Measurements from ENCODE around the gene INPP5A.

Gene INPP5A

DNA sequence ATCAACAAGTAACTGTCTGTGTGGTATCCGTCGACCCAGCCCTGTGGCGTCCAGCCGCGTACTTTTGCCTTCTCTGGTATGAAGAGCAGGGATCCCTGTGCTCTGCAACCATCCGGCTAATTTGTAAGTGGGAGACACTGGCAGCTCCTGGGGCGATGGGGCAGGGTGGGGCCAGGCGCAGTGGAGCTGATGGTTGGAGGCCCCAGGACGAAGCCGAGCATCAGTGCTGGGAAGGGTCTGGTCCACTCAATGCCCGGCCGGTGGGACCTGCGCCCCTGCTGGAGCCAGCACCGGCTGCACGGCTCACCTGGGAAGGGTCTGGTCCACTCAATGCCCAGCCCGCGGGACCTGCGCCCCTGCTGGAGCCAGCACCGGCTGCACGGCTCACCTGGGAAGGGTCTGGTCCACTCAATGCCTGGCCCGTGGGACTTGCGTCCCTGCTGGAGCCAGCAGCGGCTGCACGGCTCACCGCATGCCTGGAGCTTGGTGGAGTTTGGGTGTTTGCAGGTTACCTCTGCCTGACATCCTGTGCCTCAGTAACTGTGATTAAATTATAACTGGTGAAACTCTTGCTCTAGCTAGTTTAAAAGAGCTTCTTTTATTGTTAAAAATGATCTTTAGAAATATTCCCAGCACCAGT, 152.3 kb downstream of the INPP5A start:
- Histone ChIP-seq H3F3A (ENCODE audit: low read depth) (no peaks in the 10 kb centered on the region), H3K4me1 (ENCODE audit: insufficient read depth, low read length, poor library complexity, severe bottlenecking) (peaks cover 11% of the 10 kb centered on the region), H3K4me3 (ENCODE audit: low read length, poor library complexity, severe bottlenecking) (no peak overlapping the region), H3K36me3 (ENCODE audit: insufficient read depth, low read length) (peaks cover 19% of the 10 kb centered on the region; the same call in 1 of the 2 replicates), H3K9me2 (replicated peaks; ENCODE audit: low read depth, low read length) (no peaks in the 10 kb centered on the region), H2AFZ (ENCODE audit: low read length) (no peak overlapping the region), H3K27me3 (ENCODE audit: insufficient read depth, low read length, poor library complexity, severe bottlenecking) (no peaks in the 10 kb centered on the region), H4K20me1 (ENCODE audit: insufficient read depth, low read length, poor library complexity, severe bottlenecking) (peaks cover 4% of the 10 kb centered on the region), H3K9ac (ENCODE audit: low read depth, low read length, poor library complexity, severe bottlenecking) (no peak overlapping the region), H3K4me2 (ENCODE audit: low read depth, low read length, poor library complexity, severe bottlenecking) (no peak overlapping the region), H3K9me3 (ENCODE audit: insufficient read depth, low read depth, low read length) (no peaks in the 10 kb centered on the region; the same call in 1 of the 2 replicates), H3K79me2 (ENCODE audit: insufficient read depth, low read length) (peaks cover 8% of the 10 kb centered on the region; the same call in 1 of the 2 replicates)
- TF ChIP-seq CTCF (conservative IDR thresholded peaks at IDR 0.05; ENCODE audit: low read length) (no peak), EZH2phosphoT487 (IDR thresholded peaks at IDR 0.05; ENCODE audit: borderline replicate concordance) (no peak)

- peaks cover 19% of the 10 kb centered on the region; the same call in 1 of the 2 replicates for H3K36me3 ChIP-seq (ENCODE audit: insufficient read depth, low read length)
- TF ChIP-seq CTCF (conservative IDR thresholded peaks at IDR 0.05; ENCODE audit: low read length) (no peak), EZH2phosphoT487 (IDR thresholded peaks at IDR 0.05; ENCODE audit: borderline replicate concordance) (no peak)
Measured at GRCh38 chr10:132690401-132690800, 152.8 kb downstream of the INPP5A start.

DNA sequence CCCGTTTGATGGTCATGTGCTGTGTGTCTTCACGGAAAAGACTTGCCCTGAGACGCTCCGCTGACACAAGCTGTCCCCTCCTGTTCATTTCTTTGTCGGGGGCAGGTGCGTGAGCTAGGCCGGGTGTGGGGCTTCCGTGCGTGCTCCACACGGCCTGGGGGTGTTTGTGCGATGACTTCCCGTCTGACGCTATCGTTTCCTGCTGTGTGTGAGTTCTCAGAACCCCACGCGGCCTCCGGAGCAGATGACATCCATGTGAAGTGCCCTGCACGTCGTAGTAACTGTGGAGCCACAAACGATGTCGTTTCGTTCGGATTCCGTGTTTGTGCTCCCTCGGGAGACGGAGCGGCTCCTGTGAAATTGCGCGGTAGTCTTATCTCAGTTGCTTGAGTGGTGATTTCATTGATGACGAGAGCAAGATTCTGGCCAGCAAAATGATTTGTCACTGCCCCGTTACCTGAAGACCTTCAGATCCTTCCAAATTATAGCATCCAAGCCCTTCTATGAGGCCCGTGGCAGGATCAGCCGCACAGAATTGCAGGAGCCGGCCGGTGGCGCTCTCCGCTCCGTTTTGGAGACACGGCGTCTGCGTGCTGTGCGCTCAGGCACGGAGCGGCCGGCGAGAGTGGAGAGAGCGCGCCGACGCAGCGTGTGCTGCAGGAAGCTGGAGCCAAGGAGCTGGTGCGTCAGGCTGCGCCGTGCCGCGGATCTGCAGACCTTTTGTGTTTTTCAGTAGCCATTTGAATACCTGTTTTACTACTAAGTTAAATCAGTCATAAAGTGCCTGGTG, 153.4 kb downstream of the INPP5A start:
- TF ChIP-seq EZH2phosphoT487 (IDR thresholded peaks at IDR 0.05; ENCODE audit: borderline replicate concordance) (no peak), CTCF (conservative IDR thresholded peaks at IDR 0.05; ENCODE audit: low read length) (no peak)
- Histone ChIP-seq H3K79me2 (ENCODE audit: insufficient read depth, low read length) (peaks cover 5% of the 10 kb centered on the region; the same call in 1 of the 2 replicates), H4K20me1 (ENCODE audit: insufficient read depth, low read length, poor library complexity, severe bottlenecking) (no peaks in the 10 kb centered on the region)

More at GRCh38 chr10:132690401-132690800, 152.8 kb downstream of the INPP5A start:
- no peaks in the 10 kb centered on the region for H3K27me3 ChIP-seq (ENCODE audit: insufficient read depth, low read length, poor library complexity, severe bottlenecking)
- H3K9me3 ChIP-seq (ENCODE audit: insufficient read depth, low read depth, low read length): peaks cover 5% of the 10 kb centered on the region
- no peaks in the 10 kb centered on the region for H3K9me2 ChIP-seq (replicated peaks; ENCODE audit: low read depth, low read length)
- no peaks in the 10 kb centered on the region for H3F3A ChIP-seq (ENCODE audit: low read depth)
- H3K4me3 ChIP-seq (ENCODE audit: low read length, poor library complexity, severe bottlenecking): no peak overlapping the region
- H3K4me2 ChIP-seq (ENCODE audit: low read depth, low read length, poor library complexity, severe bottlenecking): no peak overlapping the region
- H3K9ac ChIP-seq (ENCODE audit: low read depth, low read length, poor library complexity, severe bottlenecking): no peak overlapping the region
- peaks cover 3% of the 10 kb centered on the region for H4K20me1 ChIP-seq (ENCODE audit: insufficient read depth, low read length, poor library complexity, severe bottlenecking)
- H3K4me1 ChIP-seq (ENCODE audit: insufficient read depth, low read length, poor library complexity, severe bottlenecking): peaks cover 6% of the 10 kb centered on the region
- peaks cover 8% of the 10 kb centered on the region; the same call in 1 of the 2 replicates for H3K79me2 ChIP-seq (ENCODE audit: insufficient read depth, low read length)
- no peak overlapping the region for H2AFZ ChIP-seq (ENCODE audit: low read length)

More for the DNA sequence above, 153.4 kb downstream of the INPP5A start:
- Histone ChIP-seq H3K4me2 (ENCODE audit: low read depth, low read length, poor library complexity, severe bottlenecking) (no peak overlapping the region), H3K9ac (ENCODE audit: low read depth, low read length, poor library complexity, severe bottlenecking) (no peak overlapping the region), H3K9me3 (ENCODE audit: insufficient read depth, low read depth, low read length) (peaks cover 7% of the 10 kb centered on the region), H3K9me2 (replicated peaks; ENCODE audit: low read depth, low read length) (no peaks in the 10 kb centered on the region), H2AFZ (ENCODE audit: low read length) (no peak overlapping the region), H3K36me3 (ENCODE audit: insufficient read depth, low read length) (peaks cover 19% of the 10 kb centered on the region; the same call in 1 of the 2 replicates), H3K4me1 (ENCODE audit: insufficient read depth, low read length, poor library complexity, severe bottlenecking) (no peaks in the 10 kb centered on the region), H3F3A (ENCODE audit: low read depth) (no peaks in the 10 kb centered on the region), H3K4me3 (ENCODE audit: low read length, poor library complexity, severe bottlenecking) (no peak overlapping the region), H3K27me3 (ENCODE audit: insufficient read depth, low read length, poor library complexity, severe bottlenecking) (no peaks in the 10 kb centered on the region)

All from Loucy (cell line).